GM12892 (cell line): Measurements from ENCODE around the gene PPFIA4.

Experiments
- POLR2A ChIP-seq: IDR thresholded peaks from 2 replicates; pipeline ENCODE4 v1.6.1; 2011; ENCODE audit warnings: low read depth, low read length, control low read depth
- POLR2AphosphoS5 ChIP-seq: IDR thresholded peaks from 2 replicates; pipeline ENCODE4 v1.6.1; 2011; ENCODE audit warnings: low read depth, low read length, control low read depth
- TAF1 ChIP-seq: IDR thresholded peaks from 2 replicates; pipeline ENCODE4 v1.6.1; 2011; ENCODE audit warnings: low read depth, mild to moderate bottlenecking, control low read depth, low read length, borderline replicate concordance

DNA sequence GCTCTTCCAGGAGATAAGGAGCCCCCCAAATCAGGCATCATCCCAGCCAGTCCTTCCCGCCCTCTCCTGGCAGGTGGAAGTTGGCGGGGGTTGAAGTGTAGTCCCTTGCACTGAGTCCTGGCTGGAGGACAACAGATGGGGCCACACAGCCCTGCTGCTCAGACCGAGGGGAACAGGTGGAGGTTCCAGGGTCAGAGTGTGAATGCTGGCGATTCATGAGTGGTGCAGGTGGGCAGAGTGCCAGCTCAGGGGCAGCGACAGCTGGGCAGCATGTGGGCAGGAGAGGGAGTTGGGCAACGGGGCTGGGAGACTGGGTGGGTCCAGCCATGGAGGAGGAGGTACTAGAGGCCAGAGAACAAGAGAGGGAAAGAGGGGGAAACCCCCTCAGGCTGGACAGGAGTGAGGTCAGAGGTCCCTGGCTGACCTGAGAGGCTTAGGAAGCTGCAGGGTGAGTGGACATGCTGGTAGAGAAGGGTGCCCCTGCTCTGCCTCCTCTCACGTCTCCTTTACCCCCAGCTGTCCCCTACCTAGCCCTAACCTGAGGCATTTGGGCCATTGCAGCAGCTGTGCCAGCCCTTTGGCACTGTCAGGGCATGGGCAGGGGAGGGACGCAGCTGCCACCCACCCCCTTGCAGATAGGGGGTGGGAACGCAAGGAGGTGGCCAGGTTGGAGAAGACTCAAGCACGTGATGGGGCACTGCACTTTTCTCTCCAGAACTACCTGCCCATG, 90.0 kb downstream of the PPFIA4 start:
- no peak for TF ChIP-seq POLR2A
- TF ChIP-seq POLR2AphosphoS5 = no peak
- no peak for TF ChIP-seq TAF1
